ENCODE results near the gene NDRG3.

- TF ChIP-seq CTCF (IDR thresholded peaks at IDR 0.05), result no peak
- no peak for TF ChIP-seq POLR2A (IDR thresholded peaks at IDR 0.05)
These were observed 39.0 kb upstream of the NDRG3 start for GRCh38 chr20:36784900-36785299.
